Fibroblast of peridontal ligament (primary cell): ENCODE data around the gene ARSB.

Experiments used
- DNase-seq: peaks from one replicate; pipeline ENCODE4 v3.0.0-alpha.2; 2010; ENCODE audit errors: extremely low read depth

ARSB gene

GRCh38 chr5:78838753-78839152 is 146.4 kb downstream of the ARSB start:
- DNase-seq: no peak

- DNase-seq: no peak
These were observed 147.3 kb downstream of the ARSB start for GRCh38 chr5:78837836-78838235.

- DNase-seq: no peak
These were observed 149.9 kb downstream of the ARSB start for GRCh38 chr5:78835176-78835575.

- no peak for DNase-seq
These were observed 151.8 kb downstream of the ARSB start for GRCh38 chr5:78833284-78833683.

GRCh38 chr5:78830528-78831046 is 154.5 kb downstream of the ARSB start:
- DNase-seq: peak; percentile 36

GRCh38 chr5:78829811-78830527 is 155.1 kb downstream of the ARSB start:
- DNase-seq: peak; percentile 68

- DNase-seq: no peak
These were observed 157.4 kb downstream of the ARSB start for GRCh38 chr5:78827725-78828124.

- DNase-seq: peak; percentile 76
These were observed 160.3 kb downstream of the ARSB start for GRCh38 chr5:78824831-78825281.

- no peak for DNase-seq
These were observed 161.9 kb downstream of the ARSB start for GRCh38 chr5:78823196-78823595.

- peak; percentile 31 for DNase-seq
These were observed 163.5 kb downstream of the ARSB start for GRCh38 chr5:78821536-78822021.

GRCh38 chr5:78819707-78820106 is 165.4 kb downstream of the ARSB start:
- no peak for DNase-seq

- no peak for DNase-seq
These were observed 165.9 kb downstream of the ARSB start for GRCh38 chr5:78819166-78819565.

- no peak for DNase-seq
These were observed 168.9 kb downstream of the ARSB start for GRCh38 chr5:78816143-78816765.

GRCh38 chr5:78813906-78814530 is 171.1 kb downstream of the ARSB start:
- DNase-seq: no peak

GRCh38 chr5:78813286-78813685 is 171.8 kb downstream of the ARSB start:
- DNase-seq: no peak

GRCh38 chr5:78811866-78812265 is 173.2 kb downstream of the ARSB start:
- no peak for DNase-seq

- DNase-seq: peak; percentile 66
These were observed 173.8 kb downstream of the ARSB start for GRCh38 chr5:78811121-78811817.

- DNase-seq: no peak
These were observed 174.8 kb downstream of the ARSB start for GRCh38 chr5:78810098-78810920.

- DNase-seq: no peak
These were observed 175.7 kb downstream of the ARSB start for GRCh38 chr5:78809444-78809843.

- no peak for DNase-seq
These were observed 176.3 kb downstream of the ARSB start for GRCh38 chr5:78808818-78809217.

GRCh38 chr5:78808380-78808779 is 176.7 kb downstream of the ARSB start:
- DNase-seq: no peak
